Activated T-cell treated with anti-CD3 and anti-CD28 coated beads, Interleukin-2, amount 50 U/mL, for 1 hour (primary cell): ENCODE data around the gene KRIT1.

ENCODE experiments used
- DNase-seq: peaks from one replicate; pipeline ENCODE4 v3.0.0-alpha.2; 2020

KRIT1 gene

GRCh38 chr7:92150450-92151017, 95.2 kb downstream of the KRIT1 start:
- DNase-seq: no peak

- no peak for DNase-seq
Measured at GRCh38 chr7:92149736-92150239, 95.9 kb downstream of the KRIT1 start.
